Body of pancreas (tissue), 4 donors: ENCODE data around the gene MYO1E.

Experiments used
- POLR2A ChIP-seq, 3 donors: fragments of 450-650 bp; IDR thresholded peaks; one replicate each; pipeline ENCODE4 v1.6.1; 2016; ENCODE audit warnings: antibody characterized with exemption in 3 of 3, mild to moderate bottlenecking in 2 of 3
- TF ChIP-seq, protein P1 (sequence below), 7 experiments: fragments of 450-650 bp in 4 of 7; fragments of 200-600 bp in 3 of 7; sonication (generic) in 3 of 7; IDR thresholded peaks; one replicate each; pipeline ENCODE4 v1.5.1; 2016 to 2019; ENCODE audit warnings: antibody characterized with exemption in 7 of 7

DNA sequence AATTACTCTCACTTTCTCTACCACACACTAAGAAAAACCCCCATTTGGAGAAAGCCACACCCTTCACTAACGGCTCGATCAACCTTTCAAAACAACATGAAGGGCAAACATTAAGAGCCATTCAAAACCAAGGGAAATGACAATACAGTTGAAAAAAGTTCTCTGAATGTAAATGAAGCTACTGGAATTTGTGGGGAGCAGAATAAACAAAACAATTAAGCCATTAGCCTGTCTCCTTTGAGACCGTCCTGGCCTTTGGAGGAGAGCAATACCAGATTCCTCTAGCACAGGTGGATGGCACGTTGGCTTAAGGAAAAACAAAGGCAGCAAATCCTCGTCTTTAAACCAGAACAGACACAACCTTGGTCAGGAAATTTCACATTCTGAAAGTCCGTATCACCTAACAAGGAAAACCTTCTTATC is 18.7 kb downstream of the MYO1E start:
- no peak for TF ChIP-seq POLR2A (IDR thresholded peaks at IDR 0.05)
- TF ChIP-seq, protein P1, sequence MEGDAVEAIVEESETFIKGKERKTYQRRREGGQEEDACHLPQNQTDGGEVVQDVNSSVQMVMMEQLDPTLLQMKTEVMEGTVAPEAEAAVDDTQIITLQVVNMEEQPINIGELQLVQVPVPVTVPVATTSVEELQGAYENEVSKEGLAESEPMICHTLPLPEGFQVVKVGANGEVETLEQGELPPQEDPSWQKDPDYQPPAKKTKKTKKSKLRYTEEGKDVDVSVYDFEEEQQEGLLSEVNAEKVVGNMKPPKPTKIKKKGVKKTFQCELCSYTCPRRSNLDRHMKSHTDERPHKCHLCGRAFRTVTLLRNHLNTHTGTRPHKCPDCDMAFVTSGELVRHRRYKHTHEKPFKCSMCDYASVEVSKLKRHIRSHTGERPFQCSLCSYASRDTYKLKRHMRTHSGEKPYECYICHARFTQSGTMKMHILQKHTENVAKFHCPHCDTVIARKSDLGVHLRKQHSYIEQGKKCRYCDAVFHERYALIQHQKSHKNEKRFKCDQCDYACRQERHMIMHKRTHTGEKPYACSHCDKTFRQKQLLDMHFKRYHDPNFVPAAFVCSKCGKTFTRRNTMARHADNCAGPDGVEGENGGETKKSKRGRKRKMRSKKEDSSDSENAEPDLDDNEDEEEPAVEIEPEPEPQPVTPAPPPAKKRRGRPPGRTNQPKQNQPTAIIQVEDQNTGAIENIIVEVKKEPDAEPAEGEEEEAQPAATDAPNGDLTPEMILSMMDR (IDR thresholded peaks at IDR 0.05), result no peak
